Measurements from ENCODE around the gene CASP8. TPM values are rescaled to one million over a fixed set of nuclear protein-coding genes. Genes with fewer than 3 reads are reported as not detected.

The CASP8 gene
- total RNA-seq, 1 donor from 2014 or later: 15.2 TPM

- H3K27me3 ChIP-seq: no peaks in the 10 kb centered on the region
- H3K36me3 ChIP-seq: peaks cover 0 to 8% of the 10 kb centered on the region in 2 donors
- H3K27ac ChIP-seq: no peak overlapping the region
- H3K4me1 ChIP-seq: no peaks in the 10 kb centered on the region
- TF ChIP-seq CTCF (IDR thresholded peaks at IDR 0.05): no peak
- intact Hi-C loops (cut with DNase I): no loop called here
- no peak for DNase-seq (ENCODE audit: low spot score in 2 of 2)
- H3K9me3 ChIP-seq: peaks cover 0 to 24% of the 10 kb centered on the region in 2 donors
- no peak overlapping the region for H3K4me3 ChIP-seq
Observed at GRCh38 chr2:201329409-201329808, 69.1 kb downstream of the CASP8 start.

Other genes starting within 250 kb of the CASP8 start
- 2.1 TPM for gene HYCC2, start 188.9 kb upstream of the CASP8 start, total RNA-seq
- 34.2 TPM for gene NDUFB3, start 188.5 kb upstream of the CASP8 start, total RNA-seq
- 112 TPM for gene CFLAR, start 144.4 kb upstream of the CASP8 start, total RNA-seq
- 7.8 TPM for gene CASP10, start 77.4 kb upstream of the CASP8 start, total RNA-seq
- 0.32 TPM for gene FLACC1, start 96.8 kb downstream of the CASP8 start, total RNA-seq
- gene TRAK2, start 190.9 kb downstream of the CASP8 start, total RNA-seq: 40.3 TPM
- gene STRADB, start 191.2 kb downstream of the CASP8 start, total RNA-seq: 22.8 TPM

All from ascending aorta (tissue), 2 donors.